GM12875 (cell line): ENCODE data around the gene RAPGEF6.
"Not testable (repeated sequence)": the region's sequence is repeated elsewhere in the genome, so short reads cannot be mapped to it uniquely, and the experiment has no call there.

Source experiments
- H3K4me3 ChIP-seq: one replicate; pipeline ENCODE4 v1.5.1; 2011; ENCODE audit warnings: low read depth, low read length, control low read depth
- CTCF ChIP-seq: IDR thresholded peaks from 2 replicates; pipeline ENCODE4 v1.5.1; 2011; ENCODE audit warnings: low read depth, mild to moderate bottlenecking, control low read depth, inconsistent platforms, low read length, moderate library complexity, borderline replicate concordance; ENCODE audit not compliant: insufficient read depth

RAPGEF6 gene

GRCh38 chr5:131400585-131400984 is 234.4 kb downstream of the RAPGEF6 start:
- TF ChIP-seq CTCF, result no peak

GRCh38 chr5:131399007-131399406 is 236.0 kb downstream of the RAPGEF6 start:
- not testable (repeated sequence) for H3K4me3 ChIP-seq

More at GRCh38 chr5:131400585-131400984, 234.4 kb downstream of the RAPGEF6 start:
- H3K4me3 ChIP-seq, result no peak overlapping the region

GRCh38 chr5:131396630-131397273 is 238.3 kb downstream of the RAPGEF6 start:
- no peak overlapping the region for H3K4me3 ChIP-seq
- TF ChIP-seq CTCF, result no peak

- TF ChIP-seq CTCF, result no peak
- no peak overlapping the region for H3K4me3 ChIP-seq
Observed at GRCh38 chr5:131396015-131396414, 239.0 kb downstream of the RAPGEF6 start.

GRCh38 chr5:131394128-131394527 is 240.9 kb downstream of the RAPGEF6 start:
- no peak for TF ChIP-seq CTCF
- no peak overlapping the region for H3K4me3 ChIP-seq

- H3K4me3 ChIP-seq, result no peak overlapping the region
- TF ChIP-seq CTCF, result no peak
Observed at GRCh38 chr5:131393498-131393968, 241.5 kb downstream of the RAPGEF6 start.

GRCh38 chr5:131392466-131393095 is 242.4 kb downstream of the RAPGEF6 start:
- no peak for TF ChIP-seq CTCF

More at GRCh38 chr5:131392466-131393095, 242.4 kb downstream of the RAPGEF6 start:
- H3K4me3 ChIP-seq, result no peak overlapping the region
